CD1c-positive myeloid dendritic cell (primary cell): Measurements from ENCODE around the gene THAP2.

Experiments
- DNase-seq: peaks from one replicate; pipeline ENCODE4 v3.0.0-alpha.2; 2016; ENCODE audit errors: extremely low spot score

THAP2 gene

GRCh38 chr12:71663561-71664410, at the start of gene THAP2, which contains the start of gene ZFC3H1:
Gene THAP2 (plus strand): TSS chr12:71664301. CDS start chr12:71664510, 209 bp downstream.
Gene ZFC3H1 (minus strand): TSS chr12:71663848. CDS start chr12:71663610, 238 bp downstream.
- peak; percentile 99 for DNase-seq

- no peak for DNase-seq
Observed at GRCh38 chr12:71621938-71622337, 42.2 kb upstream of the THAP2 start.

- no peak for DNase-seq
Observed at GRCh38 chr12:71625476-71625875, 38.6 kb upstream of the THAP2 start.

- peak; percentile 44 for DNase-seq
Observed at GRCh38 chr12:71626098-71626497, 38.0 kb upstream of the THAP2 start.

DNA sequence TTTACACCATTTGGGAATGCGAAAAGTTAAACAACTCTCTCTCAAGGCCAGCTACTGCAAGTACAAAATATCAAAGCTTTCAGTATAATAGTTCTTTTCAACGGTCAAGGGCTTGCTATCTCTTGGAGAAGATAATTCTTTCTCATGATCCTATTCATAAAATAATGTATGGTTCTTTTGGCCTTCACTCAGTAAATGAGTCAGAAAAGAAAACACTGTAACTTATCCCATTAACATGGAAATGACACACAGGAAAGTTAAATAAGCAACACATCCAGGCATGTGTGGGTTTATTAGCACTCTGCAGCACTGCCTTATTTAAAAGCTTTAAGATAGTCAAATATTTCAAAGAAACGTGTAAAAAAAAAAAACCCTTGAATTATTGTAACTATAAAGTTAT, 37.3 kb upstream of the THAP2 start:
- no peak for DNase-seq

GRCh38 chr12:71627438-71628002, 36.6 kb upstream of the THAP2 start:
- DNase-seq = no peak

DNA sequence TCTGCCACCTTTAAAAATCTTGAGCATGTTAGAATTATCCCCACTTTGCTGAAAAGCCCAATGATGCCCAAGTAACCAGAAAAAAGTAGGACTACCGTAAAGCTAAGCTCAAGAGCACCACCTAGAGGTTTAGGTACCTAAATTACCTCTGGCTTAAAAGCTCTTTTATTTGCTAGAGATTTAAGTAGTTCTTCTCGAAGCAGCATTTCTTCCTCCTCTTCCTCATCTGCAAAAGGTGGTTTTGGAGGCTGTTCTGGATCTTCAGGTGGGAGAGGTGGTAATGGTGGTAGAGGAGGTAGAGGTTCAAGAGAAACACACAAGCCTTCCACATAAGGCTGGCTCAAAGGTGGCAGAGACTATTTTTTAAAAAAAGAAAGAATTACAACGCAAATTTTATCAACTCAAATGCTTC, 27.4 kb upstream of the THAP2 start:
- peak; percentile 69 for DNase-seq

- DNase-seq = no peak
Observed at GRCh38 chr12:71638499-71638898, 25.6 kb upstream of the THAP2 start.

GRCh38 chr12:71639341-71639760, 24.8 kb upstream of the THAP2 start:
- no peak for DNase-seq

DNA sequence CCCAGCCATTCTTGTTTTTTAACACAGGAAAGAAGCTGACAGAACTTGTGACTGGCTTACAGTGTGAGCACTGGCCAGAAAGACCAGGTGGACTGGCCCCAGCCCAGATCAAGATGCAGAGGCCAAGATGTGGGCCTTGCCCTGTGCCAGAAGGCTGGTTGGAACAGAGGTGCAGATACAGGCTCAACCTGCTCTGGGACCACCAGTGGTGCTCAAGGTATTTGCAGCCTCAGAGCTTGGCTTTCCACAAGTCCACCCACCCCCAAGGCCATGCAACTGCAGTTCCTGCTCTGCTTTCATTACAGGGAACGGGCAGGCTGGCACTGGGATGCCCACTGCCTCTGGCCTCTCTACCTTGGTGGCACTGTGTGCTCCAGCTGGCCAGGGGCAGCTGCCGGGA, 23.8 kb upstream of the THAP2 start:
- no peak for DNase-seq

GRCh38 chr12:71641390-71641789, 22.7 kb upstream of the THAP2 start:
- DNase-seq = no peak

GRCh38 chr12:71642264-71642663, 21.8 kb upstream of the THAP2 start:
- no peak for DNase-seq

DNA sequence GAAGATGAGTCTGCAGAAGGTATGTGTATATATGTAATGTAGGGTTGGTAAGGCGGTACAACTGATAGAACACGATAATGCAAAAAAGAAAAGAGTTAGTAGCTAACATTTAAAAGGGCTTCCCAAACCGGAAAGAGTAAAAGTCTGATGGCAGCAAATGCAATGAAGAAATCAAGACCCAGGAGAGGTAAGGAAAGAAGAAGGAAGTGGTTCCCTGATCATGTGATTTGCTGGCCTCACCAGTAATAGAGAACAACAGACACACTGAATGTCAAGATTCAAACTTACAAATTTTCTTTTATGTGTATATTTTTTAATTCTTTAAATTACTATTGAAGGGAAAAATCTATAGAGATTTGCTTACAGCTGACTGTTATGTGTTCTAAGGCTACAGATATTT, 18.8 kb upstream of the THAP2 start:
- peak; percentile 28 for DNase-seq

DNA sequence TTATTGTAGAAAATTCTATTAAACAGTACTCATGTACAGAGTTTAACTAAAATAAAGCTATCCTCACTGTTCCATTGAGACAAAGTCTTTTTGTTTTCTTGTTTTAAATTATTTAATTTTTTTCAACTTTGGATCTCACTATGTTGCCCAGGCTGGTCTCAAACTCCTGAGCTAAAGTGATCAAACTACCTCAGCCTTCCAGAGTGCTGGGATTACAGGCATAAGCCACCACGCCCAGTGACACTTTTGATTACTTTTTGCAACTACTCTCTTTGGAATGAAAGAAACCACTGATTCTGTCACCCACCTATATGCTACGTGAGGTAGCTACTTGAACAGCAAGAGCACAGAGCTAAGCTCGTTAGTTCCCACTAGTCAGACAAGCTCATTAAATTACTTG, 17.6 kb upstream of the THAP2 start:
- DNase-seq = no peak

DNA sequence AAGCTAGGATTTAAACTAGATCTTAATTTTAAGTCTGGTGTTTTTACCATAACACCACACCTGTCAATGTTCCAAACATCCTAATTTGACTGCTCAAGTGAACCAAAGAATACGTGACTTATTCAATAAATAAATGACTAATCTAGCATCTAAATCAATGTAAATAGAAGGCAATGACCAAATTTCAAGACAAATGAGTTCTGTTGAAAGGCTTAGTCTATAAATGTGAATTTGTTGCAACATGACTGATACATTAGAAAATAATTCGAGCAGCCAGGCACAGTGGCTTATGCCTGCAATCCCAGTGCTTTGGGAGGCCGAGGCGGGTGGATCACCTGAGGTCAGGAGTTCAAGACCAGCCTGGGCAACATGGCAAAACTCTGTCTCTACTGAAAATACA, 15.6 kb upstream of the THAP2 start:
- DNase-seq = no peak

DNA sequence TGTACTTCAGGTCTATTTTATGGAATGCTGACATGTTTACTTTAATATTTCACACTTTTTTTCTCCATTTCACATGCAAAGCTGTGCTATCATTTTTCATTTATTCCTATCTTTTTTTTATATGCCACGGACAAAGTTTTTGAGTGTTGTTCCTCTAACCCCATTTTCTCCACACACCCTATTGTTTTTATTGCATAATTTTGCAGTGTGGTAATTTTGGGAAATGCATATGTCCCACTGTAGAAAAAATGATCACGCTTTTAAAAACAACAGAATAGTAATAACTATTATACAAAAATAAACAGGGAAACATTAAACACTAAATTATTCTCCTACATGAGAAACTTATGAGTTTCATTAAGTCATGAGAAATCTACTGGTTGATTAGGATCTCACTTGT, 14.7 kb upstream of the THAP2 start:
- no peak for DNase-seq

DNA sequence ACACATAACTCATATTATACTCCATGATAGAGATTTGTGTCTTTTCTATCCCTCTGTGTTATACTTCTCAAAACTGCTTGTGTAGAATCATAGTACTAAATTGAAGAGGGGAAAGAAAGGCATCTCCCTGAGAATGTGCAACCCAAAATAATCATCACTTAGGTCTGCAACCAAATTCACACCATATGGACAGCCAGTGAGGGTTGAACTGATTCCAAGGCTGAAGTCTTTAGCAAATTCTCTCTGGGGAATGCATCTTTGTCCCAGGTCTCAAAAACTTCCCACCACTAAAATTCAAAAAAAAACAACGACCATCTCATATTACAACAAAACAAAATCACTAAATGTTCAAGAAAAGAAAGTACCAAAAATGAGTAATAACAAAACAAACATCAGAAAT, 11.4 kb upstream of the THAP2 start:
- no peak for DNase-seq

DNA sequence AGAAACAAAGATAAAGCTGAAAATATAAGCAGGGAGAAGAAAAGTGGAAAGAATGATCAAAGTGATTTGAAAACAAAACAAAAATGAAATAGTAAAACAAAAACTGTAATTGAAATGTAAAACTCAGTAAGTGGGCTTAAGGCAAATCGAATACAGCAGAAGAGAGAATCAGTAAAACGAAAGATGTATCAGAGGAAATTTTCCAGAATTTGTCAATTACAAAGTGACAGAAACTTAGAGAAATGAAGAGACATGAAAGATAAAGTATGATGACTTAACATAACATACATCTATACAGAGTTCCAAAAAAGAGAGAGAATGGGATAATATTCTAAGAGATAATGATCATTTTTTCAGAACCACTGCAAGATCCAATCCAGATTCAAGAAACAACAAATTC, 11.0 kb upstream of the THAP2 start:
- DNase-seq = no peak

DNA sequence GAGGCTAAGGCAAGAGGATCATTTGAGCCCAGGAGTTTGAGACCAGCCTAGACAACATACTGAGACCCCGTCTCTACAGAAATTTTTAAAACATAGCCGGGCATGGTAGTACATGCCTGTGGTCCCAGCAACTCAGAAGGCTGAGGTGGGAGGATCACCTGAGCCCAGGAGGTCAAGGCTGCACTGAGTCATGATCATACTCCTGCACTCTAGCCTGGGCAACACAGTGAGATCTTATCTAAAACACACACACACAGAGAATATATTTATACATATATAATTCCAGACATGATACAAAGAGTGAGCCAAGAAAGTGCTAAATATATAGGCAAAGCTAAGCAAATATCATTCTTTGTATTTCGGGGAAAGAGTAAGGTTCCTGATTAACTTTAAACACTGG, 9.9 kb upstream of the THAP2 start:
- DNase-seq = no peak

DNA sequence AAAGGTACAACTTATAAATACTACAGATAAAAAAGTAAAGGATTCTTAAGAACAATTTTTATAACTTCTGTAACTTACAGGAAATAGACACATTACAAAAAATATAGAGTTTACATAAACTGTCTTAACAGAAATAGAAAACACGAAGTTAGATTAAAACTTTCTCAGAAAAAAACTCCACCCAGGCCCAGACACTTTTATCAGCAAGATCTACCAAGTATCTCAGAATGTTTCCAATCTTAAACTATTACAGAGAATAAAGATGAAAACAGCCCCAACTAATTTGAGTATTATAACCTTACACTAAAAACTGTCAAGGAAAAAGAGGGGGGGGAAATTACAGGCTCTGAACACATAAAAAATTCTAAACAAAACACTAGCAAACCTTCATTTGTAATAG, 8.6 kb upstream of the THAP2 start:
- no peak for DNase-seq

DNA sequence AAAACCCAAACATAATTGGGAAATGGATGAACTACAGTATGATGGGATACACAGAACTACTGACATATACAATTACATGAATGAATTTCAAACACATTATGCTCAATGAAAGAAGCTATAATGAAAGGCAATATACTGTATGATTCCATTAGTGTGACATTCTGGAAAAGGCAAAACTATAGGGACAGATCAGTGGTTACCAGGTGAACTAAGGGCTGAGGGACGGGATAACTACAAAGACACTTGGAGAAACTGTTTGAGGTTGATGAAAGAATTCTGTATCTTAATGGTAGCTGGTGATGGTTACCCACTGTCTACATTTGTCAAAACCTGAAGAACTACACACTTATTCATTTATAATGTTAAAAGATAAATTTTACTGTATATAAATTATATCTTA, 8.2 kb upstream of the THAP2 start:
- no peak for DNase-seq

- no peak for DNase-seq
Observed at GRCh38 chr12:71656740-71657139, 7.4 kb upstream of the THAP2 start.

DNA sequence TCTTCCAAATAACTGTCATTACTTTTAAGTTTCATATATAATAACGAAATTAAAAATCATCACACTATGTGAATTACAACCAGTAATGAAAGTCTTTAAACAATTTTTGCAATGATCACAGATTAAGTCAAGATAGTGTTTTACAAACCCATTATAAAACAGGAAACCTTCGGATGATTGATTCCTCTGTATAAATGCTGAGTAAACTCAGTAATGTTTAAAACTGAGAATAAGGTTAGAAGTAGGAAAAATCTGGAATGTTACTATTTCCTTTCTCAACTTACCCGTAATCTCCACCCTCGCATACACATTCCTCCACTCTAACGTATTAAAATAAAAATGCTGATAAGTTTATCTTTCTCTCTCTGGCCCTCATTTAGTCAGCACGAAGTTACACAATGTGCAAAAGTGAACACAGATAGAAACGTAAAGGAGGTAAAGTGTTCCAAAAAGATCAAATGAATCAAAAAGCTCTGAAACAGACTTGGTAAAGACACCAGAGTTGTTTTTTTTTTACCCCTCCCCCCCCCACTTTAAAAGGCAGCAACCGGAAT, 2.0 kb upstream of the THAP2 start:
- no peak for DNase-seq
